Measurements from ENCODE around the gene INPP5E.

- TF ChIP-seq CTCF (IDR thresholded peaks at IDR 0.05) (no peak), POLR2A (IDR thresholded peaks at IDR 0.05) (no peak)
These were observed 41.9 kb upstream of the INPP5E start for GRCh38 chr9:136481558-136481957.
